G401.6 (cell line): ENCODE measurements around the gene FCHO1.
"Not testable (repeated sequence)": the region's sequence is repeated elsewhere in the genome, so short reads cannot be mapped to it uniquely, and the experiment has no call there.

ENCODE experiments used
- FAIRE-seq: peaks from 2 replicates; lab custom pipeline; 2012; peaks lifted over from hg19 to GRCh38; lab: Jason Lieb, UNC

FCHO1 gene

DNA sequence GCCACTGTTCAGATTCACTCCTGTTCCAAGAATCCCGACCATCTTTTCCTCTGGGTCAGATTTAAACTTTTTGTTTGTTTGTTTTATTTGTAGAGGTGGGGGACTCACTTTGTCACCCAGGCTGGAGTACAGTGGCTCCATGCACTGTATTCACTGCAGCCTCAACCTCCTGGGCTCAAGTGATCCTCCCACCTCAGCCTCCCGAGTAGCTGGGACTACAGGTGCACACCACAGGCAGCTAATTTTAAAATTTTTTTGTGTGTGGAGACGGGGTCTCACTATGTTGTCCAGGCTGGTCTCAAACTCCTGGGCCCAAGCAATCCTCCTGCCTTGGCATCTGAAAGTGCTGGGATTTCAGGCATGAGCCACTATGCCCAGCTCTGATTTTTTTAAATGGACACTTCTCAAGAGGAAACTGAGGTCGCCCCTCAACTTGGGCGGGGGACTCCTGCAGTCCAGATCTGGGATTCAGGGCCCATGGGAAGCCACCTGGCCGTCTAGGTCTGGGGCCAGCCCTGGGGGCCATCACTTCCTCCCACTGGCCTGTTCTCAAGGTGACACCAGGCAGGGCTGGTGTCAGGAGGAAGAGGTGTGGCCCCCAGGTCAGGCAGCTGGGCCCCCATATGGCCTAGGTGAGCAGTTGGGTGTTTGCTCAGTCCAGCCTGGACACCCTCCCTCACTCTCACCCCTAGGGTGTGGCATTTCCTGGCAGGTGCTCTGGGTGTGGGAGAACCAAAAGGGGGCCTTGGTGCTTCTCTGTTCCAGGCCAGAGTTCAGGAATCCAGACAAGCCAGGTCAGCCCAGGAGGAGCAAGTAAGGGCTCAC lies 44.9 kb downstream of the FCHO1 start:
- FAIRE-seq = no peak

DNA sequence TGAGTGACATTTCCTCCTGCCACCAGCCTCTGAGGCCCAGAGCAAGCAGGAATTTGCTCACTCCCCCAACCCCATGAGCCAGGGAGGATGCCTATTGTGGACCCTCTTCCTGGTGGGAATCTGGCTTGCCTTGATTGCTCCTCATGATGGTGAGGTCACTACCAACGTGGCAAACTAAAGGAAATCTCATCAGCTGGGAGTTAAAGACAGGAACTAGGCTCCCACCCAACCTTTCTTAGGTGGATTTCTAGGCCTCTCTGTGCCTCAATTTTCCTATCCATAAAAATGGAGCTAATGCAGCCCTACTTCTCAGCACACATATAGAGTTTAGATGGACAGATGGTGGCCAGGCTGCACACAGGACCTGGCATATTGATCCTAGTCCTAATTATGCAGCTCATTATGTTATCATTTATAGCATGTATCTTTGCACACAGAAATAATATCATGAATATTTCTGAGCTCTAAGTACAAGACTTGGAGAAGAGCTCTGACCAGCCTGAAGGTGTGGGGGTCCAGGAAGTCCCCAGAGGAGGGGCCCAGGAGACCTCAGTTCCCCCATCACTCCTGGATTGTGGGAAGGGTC lies 45.7 kb downstream of the FCHO1 start:
- no peak for FAIRE-seq

DNA sequence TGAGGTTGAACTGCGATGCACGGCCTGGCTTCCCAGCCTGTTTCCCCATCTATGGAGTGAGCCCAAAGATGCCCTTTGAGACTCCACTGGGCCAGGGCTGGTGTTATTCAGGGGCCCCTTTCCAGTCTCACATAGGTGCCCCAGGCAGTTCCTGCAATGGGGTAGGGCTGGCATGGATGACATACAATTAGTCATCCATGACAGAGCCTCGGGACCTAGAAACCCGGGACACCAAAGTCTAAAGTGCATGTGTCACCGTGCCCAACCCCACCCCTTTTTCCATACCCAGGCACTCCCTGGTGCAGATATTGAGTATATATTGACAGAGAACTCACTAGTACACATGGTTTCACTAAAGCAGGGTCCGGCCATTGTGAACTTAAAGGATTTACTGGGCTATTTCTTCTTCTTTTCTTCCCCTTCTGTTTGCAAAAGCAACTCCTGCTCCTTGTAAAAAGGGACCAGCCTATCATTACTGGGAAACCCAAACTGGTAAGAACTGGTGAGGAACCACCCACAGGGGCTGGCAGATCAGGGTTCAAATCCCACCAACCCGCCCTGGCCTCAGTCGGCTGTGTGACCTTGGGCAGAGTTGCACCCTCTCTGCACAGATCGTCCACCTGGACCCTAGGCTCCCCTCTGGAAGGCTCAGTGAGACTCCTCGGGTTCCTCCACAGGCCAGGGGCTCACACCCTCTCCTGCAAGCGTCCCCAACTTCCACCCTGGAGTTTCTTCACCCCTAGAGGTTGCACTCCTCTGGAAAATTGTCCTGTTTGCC lies 46.3 kb downstream of the FCHO1 start:
- FAIRE-seq = no peak

DNA sequence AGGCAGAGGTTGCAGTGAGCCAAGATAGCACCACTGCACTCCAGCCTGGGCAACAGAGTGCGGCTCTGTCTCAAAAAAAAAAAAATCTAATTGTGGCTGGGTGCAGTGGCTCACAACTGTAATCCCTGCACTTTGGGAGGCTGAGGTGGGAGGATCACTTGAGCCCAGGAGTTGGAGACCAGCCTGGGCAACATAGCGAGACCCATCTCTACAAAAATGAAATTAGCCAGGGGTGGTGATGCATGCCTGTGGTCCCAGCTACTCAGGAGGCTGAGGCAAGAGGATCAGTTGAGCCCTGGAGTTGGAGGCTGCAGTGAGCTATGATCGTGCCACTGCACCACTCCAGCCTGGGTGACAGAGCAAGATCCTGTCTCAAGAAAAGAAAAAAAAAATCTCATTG lies 47.3 kb downstream of the FCHO1 start:
- FAIRE-seq = not testable (repeated sequence)

DNA sequence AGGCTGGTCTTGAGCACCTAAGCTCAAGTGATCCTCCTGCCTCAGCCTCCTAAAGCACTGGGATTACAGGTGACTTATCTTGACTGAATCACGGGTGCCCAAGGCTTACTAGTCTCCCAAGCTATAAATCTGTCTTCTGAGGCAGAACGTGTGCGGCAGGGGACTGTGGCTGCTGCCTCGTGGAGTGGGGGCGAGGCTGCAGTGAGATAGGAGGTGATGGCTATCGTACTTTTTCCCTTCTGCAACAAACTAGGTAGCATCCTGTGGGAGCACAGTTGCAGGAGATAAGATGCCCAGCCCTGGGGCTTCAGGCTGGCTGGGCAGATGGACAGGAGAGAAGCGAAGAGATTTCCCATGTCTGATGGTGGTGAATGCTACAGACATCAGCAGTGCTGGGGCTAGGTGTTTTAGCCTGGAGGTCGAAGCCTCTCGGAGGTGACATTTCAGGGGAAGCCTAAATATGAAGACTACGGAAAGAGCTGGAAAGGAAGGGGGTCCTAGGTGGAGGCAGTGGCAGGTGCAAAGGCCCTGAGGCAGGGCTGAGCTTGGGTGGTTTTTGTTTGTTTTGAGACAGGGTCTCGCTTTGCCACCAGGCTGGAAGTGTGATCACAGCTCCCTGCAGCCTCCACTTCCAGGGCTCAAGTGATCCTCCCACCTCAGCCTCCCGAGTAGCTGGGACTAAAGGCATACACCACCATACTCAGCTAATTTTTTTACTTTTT lies 51.0 kb downstream of the FCHO1 start:
- no peak for FAIRE-seq

DNA sequence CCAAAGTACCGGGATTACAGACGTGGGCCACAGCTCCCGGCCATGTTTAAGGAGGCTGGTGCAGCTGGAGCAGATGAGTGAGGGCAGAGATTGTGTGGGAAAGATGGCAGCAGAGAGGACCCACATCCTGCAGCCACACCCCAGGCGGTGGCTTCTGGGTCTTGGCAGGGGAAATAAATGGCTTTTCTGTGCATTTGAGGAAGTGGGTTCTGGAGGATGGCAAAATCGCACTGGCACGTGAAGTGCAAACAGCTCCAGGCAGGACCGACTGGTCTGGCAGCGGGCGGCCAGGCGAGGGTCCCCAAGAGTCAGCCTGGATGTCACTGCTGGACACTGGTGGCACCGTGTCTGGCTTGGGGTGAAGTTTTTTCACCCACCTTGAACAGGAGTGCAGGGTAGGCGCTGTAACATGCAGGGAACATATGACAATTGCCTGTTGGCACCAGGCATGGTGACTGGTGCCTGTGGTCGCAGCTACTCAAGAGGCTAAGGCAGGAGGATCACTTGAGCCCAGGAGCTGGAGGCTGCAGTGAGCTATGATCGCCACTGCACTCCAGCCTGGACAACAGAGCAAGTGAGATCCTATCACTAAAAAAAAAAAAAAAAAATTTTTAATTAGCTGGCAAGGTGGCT lies 52.1 kb downstream of the FCHO1 start:
- FAIRE-seq = no peak

DNA sequence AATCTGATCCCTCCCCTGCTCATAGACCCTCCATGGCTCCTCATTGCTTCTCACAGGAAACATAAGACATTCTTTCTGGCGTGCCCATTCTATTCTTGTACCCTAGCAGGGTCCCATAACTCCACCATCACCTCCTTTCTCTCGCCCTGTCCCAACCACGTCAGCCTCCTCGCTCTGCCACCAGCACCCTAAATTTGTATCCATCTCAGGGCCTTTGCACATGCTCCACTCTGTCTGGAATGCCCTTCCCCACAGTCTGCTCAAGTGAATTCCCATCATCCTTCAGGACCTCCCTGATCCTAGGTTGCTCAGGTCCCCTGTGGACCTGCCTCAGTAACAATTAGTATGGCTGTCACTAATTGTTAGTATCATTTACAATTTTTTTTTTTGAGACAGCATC lies 54.1 kb downstream of the FCHO1 start:
- FAIRE-seq = no peak

DNA sequence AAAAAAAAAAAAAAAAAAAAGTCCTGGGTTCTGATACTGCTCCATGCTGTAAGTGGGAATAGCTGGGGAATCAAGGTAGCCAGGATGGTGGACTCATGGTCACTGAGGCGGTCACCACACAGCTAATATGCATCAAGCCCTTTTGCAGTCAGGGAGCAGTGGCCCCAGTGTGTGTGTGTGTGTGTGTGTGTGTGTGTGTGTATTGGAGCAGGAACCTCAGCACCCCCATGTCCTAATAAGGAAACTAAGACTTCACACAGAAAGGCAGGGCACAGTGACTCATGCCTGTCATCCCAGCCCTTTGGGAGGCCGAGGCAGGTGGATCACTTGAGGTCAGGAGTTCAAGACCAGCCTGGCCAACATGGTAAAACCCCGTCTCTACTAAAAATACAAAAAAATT lies 55.7 kb downstream of the FCHO1 start:
- no peak for FAIRE-seq

DNA sequence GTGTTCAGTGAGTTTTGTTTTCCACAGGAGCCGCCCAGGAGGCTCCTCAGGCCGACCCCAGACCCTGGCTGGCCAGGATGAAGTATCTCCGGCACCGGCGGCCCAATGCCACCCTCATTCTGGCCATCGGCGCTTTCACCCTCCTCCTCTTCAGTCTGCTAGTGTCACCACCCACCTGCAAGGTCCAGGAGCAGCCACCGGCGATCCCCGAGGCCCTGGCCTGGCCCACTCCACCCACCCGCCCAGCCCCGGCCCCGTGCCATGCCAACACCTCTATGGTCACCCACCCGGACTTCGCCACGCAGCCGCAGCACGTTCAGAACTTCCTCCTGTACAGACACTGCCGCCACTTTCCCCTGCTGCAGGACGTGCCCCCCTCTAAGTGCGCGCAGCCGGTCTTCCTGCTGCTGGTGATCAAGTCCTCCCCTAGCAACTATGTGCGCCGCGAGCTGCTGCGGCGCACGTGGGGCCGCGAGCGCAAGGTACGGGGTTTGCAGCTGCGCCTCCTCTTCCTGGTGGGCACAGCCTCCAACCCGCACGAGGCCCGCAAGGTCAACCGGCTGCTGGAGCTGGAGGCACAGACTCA lies 56.5 kb downstream of the FCHO1 start:
- FAIRE-seq = no peak

DNA sequence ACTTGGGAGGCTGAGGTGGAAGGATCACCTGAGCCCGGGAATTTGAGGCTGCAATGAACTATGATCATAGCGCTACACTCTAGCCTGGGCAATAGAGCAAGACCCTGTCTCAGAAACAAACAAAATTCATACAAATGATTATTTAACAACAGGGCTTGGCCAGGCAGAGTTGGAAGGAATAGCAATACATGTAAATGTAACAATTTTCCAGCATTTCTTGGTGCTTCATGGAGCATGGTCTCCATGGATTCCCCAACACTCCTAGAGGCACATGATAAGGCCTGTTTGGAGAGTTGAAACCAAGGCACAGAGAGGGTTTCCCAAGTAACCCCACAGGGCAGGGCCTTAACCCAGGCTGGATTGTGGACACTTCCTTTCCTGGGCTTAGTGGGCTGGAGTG lies 59.8 kb downstream of the FCHO1 start:
- no peak for FAIRE-seq

DNA sequence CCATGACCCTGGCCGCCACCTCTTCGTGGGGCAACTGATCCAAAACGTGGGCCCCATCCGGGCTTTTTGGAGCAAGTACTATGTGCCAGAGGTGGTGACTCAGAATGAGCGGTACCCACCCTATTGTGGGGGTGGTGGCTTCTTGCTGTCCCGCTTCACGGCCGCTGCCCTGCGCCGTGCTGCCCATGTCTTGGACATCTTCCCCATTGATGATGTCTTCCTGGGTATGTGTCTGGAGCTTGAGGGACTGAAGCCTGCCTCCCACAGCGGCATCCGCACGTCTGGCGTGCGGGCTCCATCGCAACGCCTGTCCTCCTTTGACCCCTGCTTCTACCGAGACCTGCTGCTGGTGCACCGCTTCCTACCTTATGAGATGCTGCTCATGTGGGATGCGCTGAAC lies 60.4 kb downstream of the FCHO1 start:
- FAIRE-seq = no peak

DNA sequence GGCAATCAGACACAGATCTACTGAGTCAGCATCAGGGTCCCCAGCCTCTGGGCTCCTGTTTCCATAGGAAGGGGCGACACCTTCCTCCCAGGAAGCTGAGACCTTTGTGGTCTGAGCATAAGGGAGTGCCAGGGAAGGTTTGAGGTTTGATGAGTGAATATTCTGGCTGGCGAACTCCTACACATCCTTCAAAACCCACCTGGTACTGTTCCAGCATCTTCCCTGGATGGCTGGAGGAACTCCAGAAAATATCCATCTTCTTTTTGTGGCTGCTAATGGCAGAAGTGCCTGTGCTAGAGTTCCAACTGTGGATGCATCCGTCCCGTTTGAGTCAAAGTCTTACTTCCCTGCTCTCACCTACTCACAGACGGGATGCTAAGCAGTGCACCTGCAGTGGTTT lies 60.8 kb downstream of the FCHO1 start:
- FAIRE-seq = no peak

DNA sequence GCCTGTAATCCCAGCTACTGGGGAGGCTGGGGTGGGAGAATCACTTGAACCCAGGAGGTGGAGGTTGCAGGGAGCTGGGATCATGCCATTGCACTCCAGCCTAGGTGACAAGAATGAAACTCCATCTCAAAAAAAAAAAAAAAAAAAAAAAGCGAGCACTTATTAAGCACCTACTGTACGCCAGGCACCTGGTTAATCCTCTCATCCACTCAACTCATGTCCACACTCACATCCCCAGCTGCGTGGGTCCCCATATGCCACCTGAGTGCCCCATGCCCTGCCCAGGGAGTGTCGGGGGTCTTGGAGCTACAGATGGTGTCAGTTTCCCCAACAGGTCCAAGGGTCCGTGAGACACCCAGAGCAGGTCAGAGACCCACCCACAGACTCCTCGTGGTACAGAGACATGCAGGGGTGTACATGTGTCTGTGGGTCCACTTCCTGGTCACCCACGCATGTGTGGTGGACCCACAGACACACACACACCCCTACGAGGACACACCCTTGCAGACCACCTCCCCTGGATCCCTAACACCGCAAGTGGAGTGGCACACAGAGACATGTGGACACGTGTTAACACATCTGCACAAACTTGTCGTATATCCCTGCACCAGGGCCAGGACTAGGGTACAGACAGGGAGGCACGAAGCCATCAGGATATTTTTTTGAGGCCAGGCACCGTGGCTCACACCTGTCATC lies 66.5 kb downstream of the FCHO1 start:
- FAIRE-seq = no peak

DNA sequence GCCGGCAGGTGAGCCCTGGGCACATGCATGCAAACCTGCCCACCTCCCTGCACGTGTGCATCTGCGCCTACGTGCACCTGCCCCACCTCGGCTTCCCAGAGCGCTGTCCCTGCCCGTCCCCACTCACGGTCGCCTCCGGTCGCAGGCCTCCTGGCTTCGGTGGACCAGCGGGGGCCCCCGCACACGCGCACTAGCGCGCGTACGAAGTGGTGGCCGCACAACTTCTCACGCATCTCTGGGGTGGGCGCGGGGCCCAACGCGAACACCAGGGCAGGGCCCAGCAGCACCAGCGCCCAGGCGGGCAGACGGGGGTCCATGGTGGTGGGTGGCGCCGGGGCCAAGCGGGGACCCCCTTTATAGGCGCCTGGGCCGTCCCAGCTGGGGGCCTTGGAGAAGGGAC lies 69.9 kb downstream of the FCHO1 start, which contains the start of gene INSL3:
TSS of gene INSL3 (minus strand) at position 330 of the 400 bp plus-strand sequence. CDS start at position 317, 13 bp downstream.
- no peak for FAIRE-seq

DNA sequence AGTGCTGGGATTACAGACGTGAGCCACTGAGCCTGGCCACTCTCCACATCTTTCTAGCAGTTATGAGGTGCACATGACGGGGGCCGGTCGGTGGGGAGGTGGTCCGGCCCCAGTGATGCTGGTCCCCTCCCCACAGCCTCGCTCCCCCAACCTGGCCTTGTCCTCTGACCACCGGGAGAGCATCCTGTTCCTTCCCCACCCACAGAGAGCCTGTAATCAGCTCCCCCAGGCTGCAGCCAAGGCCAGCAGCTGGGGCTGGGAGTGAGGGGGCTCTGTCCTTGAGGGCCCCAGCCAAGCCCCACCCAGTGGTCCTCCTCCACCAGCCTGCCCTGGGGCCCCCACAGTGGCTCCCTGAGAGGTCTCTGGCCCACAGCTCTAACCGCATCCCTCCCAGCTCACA lies 73.1 kb downstream of the FCHO1 start:
- FAIRE-seq = no peak

DNA sequence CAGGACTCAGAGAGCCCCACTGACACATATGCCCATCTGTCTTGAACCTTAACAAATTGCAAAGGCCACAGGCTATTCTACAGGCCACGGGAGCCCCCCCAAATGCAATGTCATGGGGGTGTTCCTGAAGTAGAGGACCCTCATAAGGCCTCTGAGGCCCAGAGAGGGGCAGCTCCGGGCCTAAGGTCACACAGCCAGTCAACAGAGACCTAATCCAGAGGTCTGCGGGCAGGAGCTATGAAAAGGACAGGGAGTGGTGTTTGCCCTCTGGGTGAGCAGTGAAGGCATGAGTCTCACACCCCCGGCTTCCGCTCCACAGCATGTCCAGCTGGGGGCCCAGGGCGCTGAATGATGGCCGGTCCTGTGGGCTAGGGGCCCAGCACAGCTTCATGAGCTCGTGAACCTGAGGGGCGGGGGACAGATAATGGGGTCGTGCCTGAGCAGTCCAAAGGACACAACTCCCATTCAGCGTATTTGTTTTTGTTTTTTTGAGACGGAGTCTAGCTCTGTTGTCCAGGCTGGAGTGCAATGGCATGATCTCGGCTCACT lies 75.3 kb downstream of the FCHO1 start:
- FAIRE-seq = no peak

DNA sequence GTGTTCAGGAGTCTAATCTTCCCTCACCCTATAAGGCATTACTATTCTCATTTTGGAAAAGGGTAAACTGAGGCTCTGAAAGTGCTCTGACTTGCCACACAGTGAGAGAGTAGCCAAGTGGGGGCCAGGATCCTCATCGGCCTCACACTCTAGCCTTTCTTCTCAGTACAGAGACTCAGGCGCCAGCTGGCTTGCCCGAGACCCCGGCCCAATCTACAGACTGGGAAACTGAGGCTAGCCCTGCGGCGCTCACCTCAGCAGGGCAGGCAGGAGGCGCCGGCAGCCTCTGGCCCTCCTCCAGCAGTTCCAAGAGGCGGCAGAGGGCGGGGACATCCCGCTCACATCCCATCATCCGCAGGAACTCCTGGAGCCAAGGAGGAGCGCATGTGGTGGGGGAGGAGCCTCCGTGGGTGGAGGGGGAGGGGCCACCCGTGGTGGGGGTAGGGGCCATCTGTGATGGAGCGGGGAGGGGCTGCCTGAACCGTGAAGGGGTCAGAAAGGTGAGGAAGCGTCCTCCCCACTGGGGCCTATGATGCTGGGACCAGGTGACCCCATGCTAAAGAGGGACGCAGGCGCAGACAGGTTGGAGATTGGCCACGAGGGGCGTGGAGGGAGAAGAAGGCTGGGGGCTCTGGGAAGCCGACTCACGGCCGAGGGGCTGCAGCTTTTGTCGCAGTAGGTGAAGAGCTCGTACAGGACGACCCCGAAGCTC lies 78.7 kb downstream of the FCHO1 start:
- no peak for FAIRE-seq

DNA sequence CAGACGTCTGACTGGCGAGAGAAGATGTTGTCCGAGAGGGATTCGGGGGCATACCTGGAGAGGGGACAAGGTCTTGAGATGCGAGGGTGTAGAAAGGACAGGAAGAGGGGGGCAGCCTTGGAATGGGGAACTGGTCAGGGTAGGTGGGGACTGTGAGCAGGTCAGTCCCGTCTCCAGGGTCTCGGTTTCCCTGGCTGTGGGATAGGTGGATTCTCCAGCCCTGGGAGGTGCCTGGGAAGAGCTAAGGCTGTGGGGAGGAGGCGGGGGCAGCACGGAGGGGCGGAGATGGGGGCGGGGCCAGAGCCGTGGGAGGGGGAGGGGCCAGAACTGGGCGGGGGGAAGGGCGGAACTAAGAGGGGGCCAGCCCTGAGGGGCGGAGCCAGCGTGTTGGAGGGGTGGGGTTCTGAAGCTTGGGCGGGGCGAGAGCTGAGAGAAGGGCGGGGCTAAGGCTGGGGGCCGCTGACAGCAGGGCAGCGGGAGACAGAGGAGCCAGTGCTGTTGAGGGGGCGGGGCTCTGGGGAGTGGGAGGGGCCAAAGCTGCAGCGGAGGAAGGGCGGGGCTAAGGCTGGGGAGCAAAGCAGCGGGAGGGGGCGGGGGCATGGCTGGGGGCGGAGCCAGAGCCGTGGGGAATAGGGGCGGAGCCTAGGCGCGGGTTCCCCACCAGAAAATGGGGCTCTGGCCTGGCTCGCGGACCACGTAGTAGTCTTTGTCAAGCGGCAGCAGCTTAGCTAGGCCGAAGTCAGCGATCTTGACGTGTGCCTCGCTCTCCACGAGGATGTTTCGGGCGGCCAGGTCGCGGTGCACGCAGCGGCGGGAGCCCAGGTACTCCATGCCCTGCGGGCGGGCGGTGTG lies 79.5 kb downstream of the FCHO1 start:
- no peak for FAIRE-seq

DNA sequence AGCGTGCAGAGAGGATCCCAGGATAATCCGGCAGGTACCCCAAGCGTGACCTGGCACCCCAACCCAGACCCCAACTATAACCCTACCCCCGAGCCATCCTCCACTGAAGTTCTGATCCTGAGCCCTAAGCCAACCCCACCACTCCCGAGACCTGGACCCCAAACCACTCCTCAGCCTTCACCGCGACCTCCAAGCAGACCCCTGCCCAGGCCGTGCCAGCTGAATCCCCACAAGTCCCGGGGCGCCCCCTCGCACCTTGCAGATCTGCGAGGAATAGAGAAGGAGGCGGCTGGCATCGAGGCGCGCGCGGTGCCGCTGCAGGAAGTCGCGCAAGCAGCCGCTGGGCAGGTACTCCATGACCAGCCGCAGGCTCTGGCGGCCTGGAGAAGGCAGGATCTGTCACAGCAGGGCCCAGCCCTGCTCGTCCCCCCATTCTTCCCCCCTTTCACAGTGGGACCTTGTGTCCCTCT lies 80.2 kb downstream of the FCHO1 start:
- no peak for FAIRE-seq
